Measurements from ENCODE around the gene ZPR1.
"Not testable (repeated sequence)": the region's sequence is repeated elsewhere in the genome, so short reads cannot be mapped to it uniquely, and the experiment has no call there.

ZPR1 gene

GRCh38 chr11:116774661-116775060 is 13.2 kb downstream of the ZPR1 start:
- H3K9me3 Mint-ChIP-seq = no peaks in the 10 kb centered on the region
- H3K4me1 Mint-ChIP-seq = peaks cover 26% of the 10 kb centered on the region
- DNase-seq (ENCODE audit: low spot score in 2 of 2) = no peak
- H3K36me3 Mint-ChIP-seq = peaks cover 24% of the 10 kb centered on the region
- no peak for ATAC-seq (ENCODE audit: low read depth)
- no peak overlapping the region for H3K4me3 Mint-ChIP-seq
- no peaks in the 10 kb centered on the region for H3K27me3 Mint-ChIP-seq
- H3K27ac Mint-ChIP-seq = no peak overlapping the region

- no peaks in the 10 kb centered on the region for H3K27me3 Mint-ChIP-seq
- ATAC-seq (ENCODE audit: low read depth) (peak; percentile 36), DNase-seq (ENCODE audit: low spot score in 2 of 2) (no peak)
- peaks cover 19% of the 10 kb centered on the region for H3K36me3 Mint-ChIP-seq
- peak overlapping the region; percentile 89 for H3K27ac Mint-ChIP-seq
- no peaks in the 10 kb centered on the region for H3K9me3 Mint-ChIP-seq
- H3K4me3 Mint-ChIP-seq = peak overlapping the region; percentile 98
- peaks cover 28% of the 10 kb centered on the region for H3K4me1 Mint-ChIP-seq
Measured at GRCh38 chr11:116773203-116774097, 14.4 kb downstream of the ZPR1 start.

- peak within 1 kb of the TSS; percentile 98 for H3K4me3 Mint-ChIP-seq
- no peaks in the 10 kb centered on the region for H3K9me3 Mint-ChIP-seq
- DNase-seq (ENCODE audit: low spot score in 2 of 2) (peak; percentile 94 to 98), ATAC-seq (ENCODE audit: low read depth) (peak; percentile 89)
- H3K27me3 Mint-ChIP-seq = no peaks in the 10 kb centered on the region
- H3K27ac Mint-ChIP-seq = peak within 1 kb of the TSS; percentile 89
- peaks cover 28% of the 10 kb centered on the region for H3K4me1 Mint-ChIP-seq
- H3K36me3 Mint-ChIP-seq = peaks cover 15% of the 10 kb centered on the region
Measured at GRCh38 chr11:116772443-116773202, 15.2 kb downstream of the ZPR1 start, which contains the start of gene BUD13. Gene BUD13 (minus strand): TSS chr11:116772987. CDS start chr11:116772964, 23 bp downstream.

GRCh38 chr11:116771935-116772334 is 15.9 kb downstream of the ZPR1 start:
- H3K4me3 Mint-ChIP-seq = peak overlapping the region; percentile 98
- H3K4me1 Mint-ChIP-seq = peaks cover 28% of the 10 kb centered on the region
- H3K27me3 Mint-ChIP-seq = no peaks in the 10 kb centered on the region
- H3K36me3 Mint-ChIP-seq = peaks cover 14% of the 10 kb centered on the region
- H3K9me3 Mint-ChIP-seq = no peaks in the 10 kb centered on the region
- no peak for DNase-seq (ENCODE audit: low spot score in 2 of 2)
- ATAC-seq (ENCODE audit: low read depth) = no peak
- peak overlapping the region; percentile 89 for H3K27ac Mint-ChIP-seq

- Mint-ChIP-seq H3K4me3 (no peak overlapping the region), H3K4me1 (peaks cover 2% of the 10 kb centered on the region), H3K9me3 (no peaks in the 10 kb centered on the region), H3K27me3 (no peaks in the 10 kb centered on the region), H3K27ac (no peak overlapping the region), H3K36me3 (peaks cover 34% of the 10 kb centered on the region)
- DNase-seq (ENCODE audit: low spot score in 2 of 2) (no peak), ATAC-seq (ENCODE audit: low read depth) (no peak)
Measured at GRCh38 chr11:116762132-116762531, 25.7 kb downstream of the ZPR1 start.

GRCh38 chr11:116756044-116756443 is 31.8 kb downstream of the ZPR1 start:
- not testable (repeated sequence) for H3K4me1 Mint-ChIP-seq; H3K4me3 Mint-ChIP-seq; H3K9me3 Mint-ChIP-seq; ATAC-seq (ENCODE audit: low read depth); H3K27me3 Mint-ChIP-seq; DNase-seq (ENCODE audit: low spot score in 2 of 2)
- Mint-ChIP-seq H3K36me3 (peaks cover 37% of the 10 kb centered on the region), H3K27ac (peak overlapping the region; percentile 3)

GRCh38 chr11:116750070-116750718 is 37.6 kb downstream of the ZPR1 start:
- H3K36me3 Mint-ChIP-seq = peaks cover 24% of the 10 kb centered on the region
- H3K27me3 Mint-ChIP-seq = no peaks in the 10 kb centered on the region
- no peak for ATAC-seq (ENCODE audit: low read depth)
- no peak overlapping the region for H3K4me3 Mint-ChIP-seq
- H3K27ac Mint-ChIP-seq = no peak overlapping the region
- DNase-seq (ENCODE audit: low spot score in 2 of 2) = no peak
- no peaks in the 10 kb centered on the region for H3K9me3 Mint-ChIP-seq
- no peaks in the 10 kb centered on the region for H3K4me1 Mint-ChIP-seq

- Mint-ChIP-seq H3K4me1 (peaks cover 2% of the 10 kb centered on the region), H3K27ac (no peak overlapping the region), H3K9me3 (no peaks in the 10 kb centered on the region), H3K27me3 (no peaks in the 10 kb centered on the region), H3K4me3 (no peak overlapping the region), H3K36me3 (peaks cover 6% of the 10 kb centered on the region)
- ATAC-seq (ENCODE audit: low read depth) (no peak), DNase-seq (ENCODE audit: low spot score in 2 of 2) (no peak)
Measured at GRCh38 chr11:116742104-116742503, 45.7 kb downstream of the ZPR1 start.

GRCh38 chr11:116740741-116741140 is 47.1 kb downstream of the ZPR1 start:
- ATAC-seq (ENCODE audit: low read depth) (no peak), DNase-seq (ENCODE audit: low spot score in 2 of 2) (no peak)
- peaks cover 2% of the 10 kb centered on the region for H3K36me3 Mint-ChIP-seq
- no peak overlapping the region for H3K27ac Mint-ChIP-seq
- no peak overlapping the region for H3K4me3 Mint-ChIP-seq
- no peaks in the 10 kb centered on the region for H3K9me3 Mint-ChIP-seq
- H3K4me1 Mint-ChIP-seq = peaks cover 2% of the 10 kb centered on the region
- H3K27me3 Mint-ChIP-seq = no peaks in the 10 kb centered on the region

GRCh38 chr11:116738975-116739374 is 48.8 kb downstream of the ZPR1 start:
- Mint-ChIP-seq H3K27ac (no peak overlapping the region), H3K4me3 (no peak overlapping the region), H3K36me3 (peaks cover 2% of the 10 kb centered on the region), H3K4me1 (peaks cover 4% of the 10 kb centered on the region), H3K9me3 (no peaks in the 10 kb centered on the region), H3K27me3 (no peaks in the 10 kb centered on the region)
- ATAC-seq (ENCODE audit: low read depth) = no peak
- no peak for DNase-seq (ENCODE audit: low spot score in 2 of 2)

- no peak for DNase-seq (ENCODE audit: low spot score in 2 of 2)
- peaks cover 2% of the 10 kb centered on the region for H3K36me3 Mint-ChIP-seq
- no peaks in the 10 kb centered on the region for H3K27me3 Mint-ChIP-seq
- H3K9me3 Mint-ChIP-seq = no peaks in the 10 kb centered on the region
- no peak overlapping the region for H3K4me3 Mint-ChIP-seq
- no peak overlapping the region for H3K27ac Mint-ChIP-seq
- ATAC-seq (ENCODE audit: low read depth) = no peak
- peaks cover 19% of the 10 kb centered on the region for H3K4me1 Mint-ChIP-seq
Measured at GRCh38 chr11:116736763-116737162, 51.1 kb downstream of the ZPR1 start.

GRCh38 chr11:116733969-116734508 is 53.8 kb downstream of the ZPR1 start:
- H3K4me3 Mint-ChIP-seq = no peak overlapping the region
- H3K4me1 Mint-ChIP-seq = peaks cover 17% of the 10 kb centered on the region
- peak in 1 of 2 donors; percentile 11 for DNase-seq (ENCODE audit: low spot score in 2 of 2)
- H3K27me3 Mint-ChIP-seq = peaks cover 2% of the 10 kb centered on the region
- no peak overlapping the region for H3K27ac Mint-ChIP-seq
- no peaks in the 10 kb centered on the region for H3K9me3 Mint-ChIP-seq
- peak; percentile 53 for ATAC-seq (ENCODE audit: low read depth)
- H3K36me3 Mint-ChIP-seq = no peaks in the 10 kb centered on the region

GRCh38 chr11:116733043-116733755 is 54.6 kb downstream of the ZPR1 start:
- Mint-ChIP-seq H3K27ac (peak overlapping the region; percentile 48), H3K4me3 (peak overlapping the region; percentile 67), H3K27me3 (peaks cover 5% of the 10 kb centered on the region), H3K4me1 (peaks cover 17% of the 10 kb centered on the region), H3K9me3 (no peaks in the 10 kb centered on the region), H3K36me3 (no peaks in the 10 kb centered on the region)
- ATAC-seq (ENCODE audit: low read depth) (peak; percentile 28), DNase-seq (ENCODE audit: low spot score in 2 of 2) (no peak)
